GM12891 (cell line): ENCODE results near the gene ABHD2.

Experiments
- PAX5 ChIP-seq: IDR thresholded peaks from 2 replicates; pipeline ENCODE4 v1.6.1; 2011; ENCODE audit warnings: low read length, moderate library complexity, mild to moderate bottlenecking; ENCODE audit not compliant: insufficient read depth, severe bottlenecking
- POLR2A ChIP-seq: IDR thresholded peaks from 2 replicates; pipeline ENCODE4 v1.6.1; 2011; ENCODE audit warnings: low read depth, low read length, control low read depth
- POLR2AphosphoS5 ChIP-seq: IDR thresholded peaks from 2 replicates; pipeline ENCODE4 v1.6.1; 2011; ENCODE audit warnings: low read depth, low read length, control low read depth
- POU2F2 ChIP-seq: IDR thresholded peaks from 2 replicates; pipeline ENCODE4 v1.6.1; 2011; ENCODE audit warnings: low read depth, mild to moderate bottlenecking, control low read depth, low read length, moderate library complexity
- SPI1 ChIP-seq: IDR thresholded peaks from 2 replicates; pipeline ENCODE4 v1.6.1; 2011; ENCODE audit warnings: low read depth, low read length, control low read depth
- TAF1 ChIP-seq: IDR thresholded peaks from 2 replicates; pipeline ENCODE4 v1.6.1; 2011; ENCODE audit warnings: low read depth, low read length, control low read depth

DNA sequence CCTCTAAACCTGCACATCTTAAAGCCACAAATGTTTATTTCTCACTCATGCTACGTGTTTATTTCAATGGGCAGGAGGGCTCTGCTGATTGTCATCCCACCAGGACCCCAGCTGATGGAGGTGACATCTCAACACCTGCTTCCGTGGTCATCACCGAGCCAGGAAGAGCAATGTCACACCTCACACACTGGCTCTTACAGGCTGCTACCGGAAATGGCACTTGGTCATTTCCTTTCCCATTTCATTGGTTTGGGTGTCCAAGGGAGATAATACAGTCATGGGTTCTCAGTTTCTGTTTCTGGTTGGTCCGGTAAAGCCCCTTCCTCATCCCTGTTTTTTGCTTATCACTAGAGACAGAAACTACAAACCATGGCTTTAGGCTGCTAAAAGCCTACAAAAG, 41.9 kb downstream of the ABHD2 start:
- TF ChIP-seq POLR2A, result no peak
- TF ChIP-seq POU2F2, result no peak
- no peak for TF ChIP-seq TAF1
- no peak for TF ChIP-seq POLR2AphosphoS5
- no peak for TF ChIP-seq PAX5
- no peak for TF ChIP-seq SPI1
